ENCODE results near the gene HOXB3. TPM values are rescaled to one million over a fixed set of nuclear protein-coding genes. Genes with fewer than 3 reads are reported as not detected.

The HOXB3 gene
- total RNA-seq, 1 experiment from 2014 or later, result not detected

DNA sequence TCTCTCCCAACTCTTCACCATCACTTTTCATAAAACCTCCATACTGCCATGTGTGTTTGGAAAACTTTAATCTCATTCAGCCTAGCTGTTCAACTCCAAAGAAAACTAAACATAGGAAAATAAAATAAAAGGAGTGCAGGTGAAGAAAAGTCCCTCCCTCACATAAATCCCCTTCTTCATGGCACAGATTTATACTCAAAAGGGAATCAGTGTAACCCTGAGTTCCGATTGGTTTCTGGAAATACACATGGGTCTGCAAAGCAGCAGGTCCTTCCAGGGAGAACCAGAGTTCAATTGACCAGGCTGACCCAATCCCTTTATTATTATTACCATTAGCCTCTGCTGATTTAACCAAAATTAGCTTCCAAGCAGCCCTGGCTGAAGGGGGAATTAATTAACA lies 36.2 kb downstream of the HOXB3 start:
- TF ChIP-seq, protein P1, sequence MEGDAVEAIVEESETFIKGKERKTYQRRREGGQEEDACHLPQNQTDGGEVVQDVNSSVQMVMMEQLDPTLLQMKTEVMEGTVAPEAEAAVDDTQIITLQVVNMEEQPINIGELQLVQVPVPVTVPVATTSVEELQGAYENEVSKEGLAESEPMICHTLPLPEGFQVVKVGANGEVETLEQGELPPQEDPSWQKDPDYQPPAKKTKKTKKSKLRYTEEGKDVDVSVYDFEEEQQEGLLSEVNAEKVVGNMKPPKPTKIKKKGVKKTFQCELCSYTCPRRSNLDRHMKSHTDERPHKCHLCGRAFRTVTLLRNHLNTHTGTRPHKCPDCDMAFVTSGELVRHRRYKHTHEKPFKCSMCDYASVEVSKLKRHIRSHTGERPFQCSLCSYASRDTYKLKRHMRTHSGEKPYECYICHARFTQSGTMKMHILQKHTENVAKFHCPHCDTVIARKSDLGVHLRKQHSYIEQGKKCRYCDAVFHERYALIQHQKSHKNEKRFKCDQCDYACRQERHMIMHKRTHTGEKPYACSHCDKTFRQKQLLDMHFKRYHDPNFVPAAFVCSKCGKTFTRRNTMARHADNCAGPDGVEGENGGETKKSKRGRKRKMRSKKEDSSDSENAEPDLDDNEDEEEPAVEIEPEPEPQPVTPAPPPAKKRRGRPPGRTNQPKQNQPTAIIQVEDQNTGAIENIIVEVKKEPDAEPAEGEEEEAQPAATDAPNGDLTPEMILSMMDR (conservative IDR thresholded peaks at IDR 0.05), result no peak
- no peaks in the 10 kb centered on the region for H3K4me1 ChIP-seq (ENCODE audit: insufficient read depth, low read length)

More for the DNA sequence above, 36.2 kb downstream of the HOXB3 start:
- Mint-ChIP-seq H3K9me3 (peaks cover 10% of the 10 kb centered on the region in 2 experiments; a peak in 4 of 5 replicates), H3K4me1 (peaks cover 16 to 36% of the 10 kb centered on the region in 2 experiments), H3K27me3 (ENCODE audit: low read depth) (peaks cover 99% of the 10 kb centered on the region), H3K36me3 (ENCODE audit: insufficient read depth in 1 of 3, low read depth in 3 of 3) (peaks cover 0 to 2% (median 0%) of the 10 kb centered on the region in 3 experiments; a peak in 1 of 7 replicates), H3K4me3 (no peak overlapping the region), H3K27ac (no peak overlapping the region; a peak in 1 of 7 replicates)
- Histone ChIP-seq H3K27me3 (ENCODE audit: insufficient read depth, low read length) (peaks cover 91% of the 10 kb centered on the region), H2BK5ac (ENCODE audit: insufficient read length, low read length) (no peak overlapping the region), H3K79me1 (ENCODE audit: insufficient read depth, low read depth, low read length, poor library complexity, severe bottlenecking) (no peaks in the 10 kb centered on the region), H4K8ac (replicated peaks; ENCODE audit: insufficient read length, low read depth, low read length) (no peak overlapping the region), H3K27ac (ENCODE audit: insufficient read length, low read depth, low read length) (no peak overlapping the region), H4K20me1 (ENCODE audit: control insufficient read depth, insufficient read depth, insufficient read length) (peaks cover 3% of the 10 kb centered on the region), H2BK12ac (ENCODE audit: insufficient read length, low read depth, low read length) (no peak overlapping the region), H3K9ac (ENCODE audit: extremely low read depth, insufficient read length, low read length) (no peak overlapping the region), H2AK5ac (ENCODE audit: insufficient read length, low read length) (no peak overlapping the region), H3T11ph (ENCODE audit: low read length) (no peak overlapping the region), H3K18ac (ENCODE audit: insufficient read length, low read depth, low read length) (no peak overlapping the region), H2BK20ac (ENCODE audit: low read depth, low read length, poor library complexity, severe bottlenecking) (no peak overlapping the region), H3K79me2 (ENCODE audit: insufficient read depth, low read length) (no peaks in the 10 kb centered on the region), H3K4me2 (ENCODE audit: insufficient read depth, insufficient read length, low read length) (no peak overlapping the region), H3K56ac (ENCODE audit: insufficient read length, low read depth, low read length) (no peak overlapping the region), H2BK15ac (ENCODE audit: low read depth, low read length) (no peak overlapping the region), H2BK120ac (ENCODE audit: low read depth, low read length, poor library complexity, severe bottlenecking) (no peak overlapping the region), H3K14ac (ENCODE audit: insufficient read depth, low read length) (no peak overlapping the region), H3K9me3 (ENCODE audit: control insufficient read depth, low read depth, low read length) (no peaks in the 10 kb centered on the region), H2AFZ (ENCODE audit: low read length) (no peak overlapping the region), H3K23me2 (ENCODE audit: insufficient read length, low read depth, low read length, poor library complexity, severe bottlenecking) (no peaks in the 10 kb centered on the region), H4K91ac (ENCODE audit: insufficient read length, low read depth, low read length) (no peak overlapping the region), H4K5ac (ENCODE audit: insufficient read length, low read depth, low read length) (no peak overlapping the region), H3K4ac (ENCODE audit: low read depth, low read length) (no peak overlapping the region), H3K23ac (ENCODE audit: insufficient read length, low read depth, low read length) (no peak overlapping the region)
- DNase-seq, result no peak
- no CpG with 5 or more reads among the region's 1 CpG for WGBS (ENCODE audit: extremely low coverage, insufficient read length, low lambda C conversion rate)
